Gastrocnemius medialis (tissue), 4 donors: ENCODE results near the gene TARDBP.

Source experiments
- CTCF ChIP-seq, 5 experiments: fragments of 450-650 bp in 3 of 5; fragments of 200-600 bp in 2 of 5; sonication (generic) in 2 of 5; IDR thresholded peaks in 4 of 5; conservative IDR thresholded peaks in 1 of 5; 1 replicate in 4 of 5; 2 replicates in 1 of 5; pipeline ENCODE4 v1.5.1; 2016 to 2019; ENCODE audit warnings: antibody characterized with exemption in 5 of 5, mild to moderate bottlenecking in 3 of 5, moderate library complexity in 3 of 5
- POLR2A ChIP-seq, 2 donors: fragments of 450-650 bp; IDR thresholded peaks; one replicate each; pipeline ENCODE4 v1.6.1; 2017; ENCODE audit warnings: antibody characterized with exemption in 2 of 2, mild to moderate bottlenecking in 2 of 2, moderate library complexity in 2 of 2

DNA sequence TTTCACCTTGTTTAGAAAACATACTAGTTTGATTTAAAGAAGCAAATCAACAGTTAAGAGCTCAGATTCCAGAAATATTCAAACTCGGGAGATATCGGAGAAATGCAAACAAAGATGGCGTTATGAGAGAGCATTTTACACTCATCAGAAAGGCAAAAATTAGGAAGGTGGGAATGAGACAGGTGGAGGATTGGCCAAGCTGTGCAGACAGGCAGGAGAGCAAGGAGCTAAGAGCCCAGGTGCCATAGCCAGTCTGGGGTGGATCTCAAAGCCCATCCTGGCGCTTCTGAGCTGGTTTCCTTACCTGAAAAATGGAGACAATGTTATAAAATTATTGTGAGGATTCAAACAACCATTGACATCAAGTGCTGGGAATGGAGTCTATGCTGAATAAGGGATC is 19.6 kb upstream of the TARDBP start:
- no peak for TF ChIP-seq CTCF (IDR thresholded peaks at IDR 0.05 in 4 of 5, conservative IDR thresholded peaks at IDR 0.05 in 1 of 5)
- no peak for TF ChIP-seq POLR2A (IDR thresholded peaks at IDR 0.05)
